Naive thymus-derived CD8-positive, alpha-beta T cell (primary cell): ENCODE results near the gene FAM107B. TPM values are rescaled to one million over a fixed set of nuclear protein-coding genes. Genes with fewer than 3 reads are reported as not detected.

ENCODE experiments used
- ATAC-seq, 2 donors: fragments of 150-1000 bp; cut with Tn5 transposase in 1 of 2; sonication (Bioruptor Pico), chemical (Tn5 transposase) in 1 of 2; 1 replicate in 1 of 2; 2 replicates in 1 of 2; pipeline ENCODE4 v1.10.0; 2021; ENCODE audit warnings: mild to moderate bottlenecking in 2 of 2, moderate library complexity in 2 of 2
- POLR2A ChIA-PET: fragments of 350-600 bp; sonication (Branson Sonifier 250); formaldehyde crosslinking; loops from one replicate; lab custom pipeline; 2021; ENCODE audit warnings: antibody characterized with exemption; lab: Charles Lee
- DNase-seq, 10 donors: peaks; one replicate each; pipeline versions ENCODE4 v3.0.0 to v3.0.0-alpha.2; 2020 to 2022
- H3K27ac Mint-ChIP-seq, 10 donors: one replicate each; pipeline ENCODE4 v1.8.0; 2020 to 2022; ENCODE audit warnings: mild to moderate bottlenecking in 10 of 10, mixed read lengths in 10 of 10, moderate library complexity in 4 of 10, inconsistent platforms in 1 of 10
- H3K27me3 Mint-ChIP-seq, 5 donors: one replicate each; pipeline ENCODE4 v1.8.0; 2021 to 2022; ENCODE audit warnings: mixed read lengths in 5 of 5
- H3K36me3 Mint-ChIP-seq, 3 donors: one replicate each; pipeline ENCODE4 v1.8.0; 2020 to 2022; ENCODE audit warnings: mixed read lengths in 3 of 3, mild to moderate bottlenecking in 2 of 3, inconsistent platforms in 1 of 3
- H3K4me1 Mint-ChIP-seq, 4 donors: one replicate each; pipeline ENCODE4 v1.8.0; 2021 to 2022; ENCODE audit warnings: mixed read lengths in 4 of 4
- H3K4me3 Mint-ChIP-seq, 10 donors: one replicate each; pipeline ENCODE4 v1.8.0; 2020 to 2022; ENCODE audit warnings: mild to moderate bottlenecking in 10 of 10, mixed read lengths in 10 of 10, moderate library complexity in 6 of 10, inconsistent platforms in 1 of 10
- H3K9me3 Mint-ChIP-seq, 9 donors: one replicate each; pipeline ENCODE4 v1.8.0; 2020 to 2022; ENCODE audit warnings: mixed read lengths in 9 of 9, mild to moderate bottlenecking in 3 of 9, inconsistent platforms in 1 of 9, moderate library complexity in 1 of 9
- polyA plus RNA-seq, 3 donors: library from polyadenylated mRNA; unstranded; fragments of 300-500 nt; fragmentation: Illumina TruSeq; gene quantifications; one replicate each; pipeline ENCODE4 v1.2.3, GENCODE V29; 2021
- total RNA-seq, 8 experiments: library from RNA in 2 of 8; stranded (reverse) in 2 of 8; gene quantifications; one replicate each; pipeline ENCODE4 v1.2.3 and lab custom pipeline; 2021 to 2026

Gene FAM107B
- total and polyA plus RNA-seq, 5 experiments from 2014 or later: 250 to 319 (median 260) TPM

DNA sequence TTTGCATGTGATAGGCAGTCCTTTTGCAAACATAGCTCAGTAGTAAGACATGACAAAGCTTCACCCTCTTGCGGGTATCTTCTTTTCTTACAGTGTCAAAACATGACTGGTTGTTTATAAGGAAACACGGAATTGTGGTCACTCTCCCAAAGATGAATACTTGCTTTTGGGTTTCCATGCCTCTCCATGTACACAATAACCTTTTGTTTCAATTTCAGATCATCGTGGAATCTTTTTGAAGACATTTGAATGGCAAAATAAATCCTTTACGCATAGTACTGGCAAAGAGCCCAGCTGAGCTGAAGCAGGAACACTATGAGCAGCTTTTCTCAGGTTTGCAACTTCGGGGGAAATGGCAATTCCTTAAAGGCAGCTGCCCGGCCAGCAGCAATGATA lies 287.2 kb downstream of the FAM107B start:
- peaks cover 13 to 58% (median 34%) of the 10 kb centered on the region in 5 donors for H3K27me3 Mint-ChIP-seq
- H3K4me1 Mint-ChIP-seq: peaks cover 0 to 2% (median 0%) of the 10 kb centered on the region in 4 donors
- ATAC-seq (no peak), DNase-seq (no peak)
- no peak overlapping the region for H3K27ac Mint-ChIP-seq
- no peak overlapping the region for H3K4me3 Mint-ChIP-seq
- peaks cover 0 to 14% (median 0%) of the 10 kb centered on the region in 3 donors for H3K36me3 Mint-ChIP-seq
- POLR2A ChIA-PET: no interaction called here
- peaks cover 0 to 15% (median 0%) of the 10 kb centered on the region in 9 donors for H3K9me3 Mint-ChIP-seq

DNA sequence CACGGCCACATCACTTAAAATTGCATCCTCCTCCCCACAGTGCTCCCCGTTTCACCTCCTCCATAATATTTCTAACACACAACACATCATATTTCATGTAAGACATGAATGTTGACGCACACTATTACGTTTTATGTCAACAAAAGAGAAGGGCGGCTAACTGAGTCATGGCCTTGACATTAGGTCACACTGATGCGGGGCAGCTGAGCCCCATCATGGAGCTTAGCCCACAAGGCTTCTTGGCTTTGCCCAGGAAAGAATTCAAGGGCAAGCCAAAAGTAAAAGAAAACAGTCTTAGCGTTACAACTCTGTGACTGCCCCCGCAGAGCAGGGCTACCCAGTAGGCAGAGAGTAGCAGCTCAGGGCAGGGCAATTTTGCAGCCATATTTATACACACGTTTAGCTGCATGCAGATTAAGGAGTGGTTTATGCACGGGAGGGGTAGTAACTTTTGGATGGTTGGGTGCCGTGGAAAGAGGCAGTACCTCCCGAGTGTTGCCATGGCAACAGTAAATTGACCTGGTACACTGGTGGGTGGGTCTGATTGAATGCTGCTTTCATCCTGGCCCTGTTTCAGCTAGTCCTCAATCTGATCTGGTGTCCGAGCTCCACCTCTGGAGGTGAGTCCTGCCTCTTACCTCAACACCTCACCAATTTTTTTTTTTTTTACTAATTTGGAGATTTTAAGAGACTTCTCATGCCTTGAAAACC lies 287.8 kb downstream of the FAM107B start:
- peaks cover 0 to 14% (median 0%) of the 10 kb centered on the region in 3 donors for H3K36me3 Mint-ChIP-seq
- no peak for ATAC-seq
- peaks cover 0 to 2% (median 0%) of the 10 kb centered on the region in 4 donors for H3K4me1 Mint-ChIP-seq
- H3K9me3 Mint-ChIP-seq: peaks cover 0 to 15% (median 0%) of the 10 kb centered on the region in 9 donors
- DNase-seq: no peak
- H3K27me3 Mint-ChIP-seq: peaks cover 13 to 58% (median 34%) of the 10 kb centered on the region in 5 donors
- H3K4me3 Mint-ChIP-seq: no peak overlapping the region
- H3K27ac Mint-ChIP-seq: no peak overlapping the region
- POLR2A ChIA-PET: no interaction called here

- POLR2A ChIA-PET: no interaction called here
- H3K27ac Mint-ChIP-seq: no peak overlapping the region
Observed at GRCh38 chr10:14485986-14486385, 288.7 kb downstream of the FAM107B start.

DNA sequence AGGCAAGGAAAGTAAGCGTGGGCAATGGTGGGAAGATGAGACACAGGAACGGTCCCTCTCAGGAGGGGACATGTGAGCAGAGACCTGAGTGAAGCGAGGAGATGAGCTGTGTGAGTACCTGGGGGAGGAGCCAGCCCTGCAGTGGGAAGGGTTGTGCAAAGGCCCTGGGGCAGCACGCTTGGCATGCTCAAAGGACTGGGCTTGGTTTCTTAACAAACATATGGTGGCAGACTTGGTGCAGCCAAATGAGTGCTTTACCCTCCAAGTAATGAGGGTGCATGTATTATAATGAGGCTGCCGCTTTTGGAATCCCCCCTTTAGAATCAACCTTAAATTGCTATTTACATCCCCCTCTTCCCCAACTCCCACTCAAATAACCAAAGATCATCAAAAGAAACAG lies 291.3 kb downstream of the FAM107B start:
- ATAC-seq: no peak
- peaks cover 0 to 15% (median 0%) of the 10 kb centered on the region in 9 donors for H3K9me3 Mint-ChIP-seq
- no peak for DNase-seq
- H3K36me3 Mint-ChIP-seq: peaks cover 0 to 14% (median 0%) of the 10 kb centered on the region in 3 donors
- H3K4me3 Mint-ChIP-seq: no peak overlapping the region
- peaks cover 7 to 48% (median 34%) of the 10 kb centered on the region in 5 donors for H3K27me3 Mint-ChIP-seq
- no peak overlapping the region for H3K27ac Mint-ChIP-seq
- H3K4me1 Mint-ChIP-seq: peaks cover 0 to 2% (median 0%) of the 10 kb centered on the region in 4 donors
- POLR2A ChIA-PET: no interaction called here

More at GRCh38 chr10:14485986-14486385, 288.7 kb downstream of the FAM107B start:
- peaks cover 0 to 2% (median 0%) of the 10 kb centered on the region in 4 donors for H3K4me1 Mint-ChIP-seq
- H3K9me3 Mint-ChIP-seq: peaks cover 0 to 15% (median 0%) of the 10 kb centered on the region in 9 donors
- peaks cover 13 to 58% (median 34%) of the 10 kb centered on the region in 5 donors for H3K27me3 Mint-ChIP-seq
- peaks cover 0 to 14% (median 0%) of the 10 kb centered on the region in 3 donors for H3K36me3 Mint-ChIP-seq
- DNase-seq (no peak), ATAC-seq (no peak)
- H3K4me3 Mint-ChIP-seq: no peak overlapping the region

GRCh38 chr10:14481752-14482151 lies 292.9 kb downstream of the FAM107B start:
- Mint-ChIP-seq H3K27me3 (peaks cover 4 to 37% (median 23%) of the 10 kb centered on the region in 5 donors), H3K4me3 (no peak overlapping the region), H3K27ac (no peak overlapping the region), H3K4me1 (peaks cover 0 to 2% (median 0%) of the 10 kb centered on the region in 4 donors), H3K36me3 (peaks cover 0 to 14% (median 0%) of the 10 kb centered on the region in 3 donors), H3K9me3 (peaks cover 0 to 15% (median 0%) of the 10 kb centered on the region in 9 donors)
- POLR2A ChIA-PET: no interaction called here
- ATAC-seq (no peak), DNase-seq (no peak)

- Mint-ChIP-seq H3K36me3 (peaks cover 0 to 14% (median 0%) of the 10 kb centered on the region in 3 donors), H3K27ac (no peak overlapping the region), H3K4me1 (no peaks in the 10 kb centered on the region), H3K4me3 (no peak overlapping the region), H3K27me3 (peaks cover 2 to 29% (median 20%) of the 10 kb centered on the region in 5 donors), H3K9me3 (peaks cover 0 to 15% (median 0%) of the 10 kb centered on the region in 9 donors)
- no peak for DNase-seq
- ATAC-seq: no peak
- POLR2A ChIA-PET: no interaction called here
Observed at GRCh38 chr10:14481014-14481413, 293.7 kb downstream of the FAM107B start.

GRCh38 chr10:14478604-14479003 lies 296.1 kb downstream of the FAM107B start:
- peaks cover 0 to 19% (median 8%) of the 10 kb centered on the region in 5 donors for H3K27me3 Mint-ChIP-seq
- H3K4me1 Mint-ChIP-seq: no peaks in the 10 kb centered on the region
- no peak for DNase-seq
- H3K36me3 Mint-ChIP-seq: peaks cover 0 to 4% (median 0%) of the 10 kb centered on the region in 3 donors
- no peak overlapping the region for H3K4me3 Mint-ChIP-seq
- H3K27ac Mint-ChIP-seq: peak overlapping the region in 1 of 10 donors; percentile 43
- H3K9me3 Mint-ChIP-seq: peaks cover 0 to 7% (median 0%) of the 10 kb centered on the region in 9 donors
- no peak for ATAC-seq
- POLR2A ChIA-PET: no interaction called here

GRCh38 chr10:14478201-14478600 lies 296.5 kb downstream of the FAM107B start:
- Mint-ChIP-seq H3K4me1 (no peaks in the 10 kb centered on the region), H3K36me3 (peaks cover 0 to under 1% (median 0%) of the 10 kb centered on the region in 3 donors), H3K4me3 (no peak overlapping the region), H3K27ac (peak overlapping the region in 2 of 10 donors; percentile 43 to 49), H3K27me3 (peaks cover 0 to 17% (median 8%) of the 10 kb centered on the region in 5 donors), H3K9me3 (peaks cover 0 to 3% (median 0%) of the 10 kb centered on the region in 9 donors)
- ATAC-seq (no peak), DNase-seq (no peak)
- POLR2A ChIA-PET: no interaction called here

DNA sequence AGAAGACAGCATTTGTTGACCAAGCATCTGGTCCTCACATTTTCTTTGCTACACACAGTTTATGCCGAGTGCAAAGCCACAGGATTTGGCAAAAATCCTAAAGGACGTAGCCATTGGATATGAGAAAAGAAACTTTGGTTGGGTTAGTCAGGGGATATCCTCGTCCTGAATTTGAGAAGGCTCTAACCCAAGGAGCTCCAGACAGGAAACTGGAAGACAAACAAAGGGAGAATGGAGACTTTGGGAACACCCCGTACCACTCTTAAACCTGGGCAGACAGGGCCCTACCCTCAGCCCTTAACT lies 297.3 kb downstream of the FAM107B start:
- no peaks in the 10 kb centered on the region for H3K36me3 Mint-ChIP-seq
- ATAC-seq (no peak), DNase-seq (no peak)
- no peak overlapping the region for H3K4me3 Mint-ChIP-seq
- peaks cover 0 to 24% (median 14%) of the 10 kb centered on the region in 5 donors for H3K27me3 Mint-ChIP-seq
- H3K27ac Mint-ChIP-seq: no peak overlapping the region
- POLR2A ChIA-PET: no interaction called here
- H3K9me3 Mint-ChIP-seq: no peaks in the 10 kb centered on the region
- H3K4me1 Mint-ChIP-seq: no peaks in the 10 kb centered on the region

- DNase-seq (no peak), ATAC-seq (no peak)
- Mint-ChIP-seq H3K9me3 (no peaks in the 10 kb centered on the region), H3K4me1 (no peaks in the 10 kb centered on the region), H3K27me3 (peaks cover 0 to 29% (median 16%) of the 10 kb centered on the region in 5 donors), H3K36me3 (no peaks in the 10 kb centered on the region), H3K27ac (no peak overlapping the region), H3K4me3 (no peak overlapping the region)
- POLR2A ChIA-PET: no interaction called here
Observed at GRCh38 chr10:14476641-14477407, 297.9 kb downstream of the FAM107B start.

- ATAC-seq: no peak
- POLR2A ChIA-PET: no interaction called here
- H3K27ac Mint-ChIP-seq: no peak overlapping the region
- H3K36me3 Mint-ChIP-seq: no peaks in the 10 kb centered on the region
- DNase-seq: no peak
- no peaks in the 10 kb centered on the region for H3K9me3 Mint-ChIP-seq
- peaks cover 0 to 33% (median 17%) of the 10 kb centered on the region in 5 donors for H3K27me3 Mint-ChIP-seq
- H3K4me3 Mint-ChIP-seq: no peak overlapping the region
- H3K4me1 Mint-ChIP-seq: no peaks in the 10 kb centered on the region
Observed at GRCh38 chr10:14476006-14476405, 298.7 kb downstream of the FAM107B start.

GRCh38 chr10:14474656-14475055 lies 300.0 kb downstream of the FAM107B start:
- DNase-seq (no peak), ATAC-seq (no peak)
- no peak overlapping the region for H3K4me3 Mint-ChIP-seq
- POLR2A ChIA-PET: no interaction called here
- H3K27me3 Mint-ChIP-seq: peaks cover 5 to 43% (median 23%) of the 10 kb centered on the region in 5 donors
- peaks cover 0 to 9% (median 0%) of the 10 kb centered on the region in 3 donors for H3K36me3 Mint-ChIP-seq
- no peaks in the 10 kb centered on the region for H3K4me1 Mint-ChIP-seq
- peaks cover 0 to 6% (median 0%) of the 10 kb centered on the region in 9 donors for H3K9me3 Mint-ChIP-seq
- no peak overlapping the region for H3K27ac Mint-ChIP-seq

DNA sequence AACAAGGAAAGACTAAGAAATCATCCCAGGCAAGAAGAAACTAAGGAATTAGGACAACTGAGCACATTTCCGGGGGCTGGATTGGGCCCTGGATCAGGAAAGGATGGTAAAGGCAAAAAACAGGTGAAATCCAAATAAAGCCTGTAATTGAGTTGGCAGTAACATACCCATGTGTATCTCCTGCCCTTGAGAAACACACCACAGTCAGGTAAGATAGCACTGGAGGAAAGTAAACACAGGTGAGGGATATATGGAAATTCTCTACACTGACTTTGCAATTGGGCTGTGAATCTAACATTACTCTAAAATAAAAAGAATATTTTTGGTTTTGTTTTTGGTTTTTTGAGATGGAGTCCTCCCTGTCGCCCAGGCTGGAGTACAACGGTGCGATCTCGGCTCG lies 303.8 kb downstream of the FAM107B start:
- POLR2A ChIA-PET: no interaction called here
- Mint-ChIP-seq H3K9me3 (peaks cover 0 to 6% (median 0%) of the 10 kb centered on the region in 9 donors), H3K27me3 (peaks cover 5 to 66% (median 31%) of the 10 kb centered on the region in 5 donors), H3K36me3 (peaks cover 0 to 9% (median 0%) of the 10 kb centered on the region in 3 donors), H3K27ac (peak overlapping the region in 1 of 10 donors; percentile 88), H3K4me3 (no peak overlapping the region), H3K4me1 (no peaks in the 10 kb centered on the region)
- DNase-seq (no peak), ATAC-seq (no peak)
